Measurements from ENCODE around the gene BDNF. TPM values are rescaled to one million over a fixed set of nuclear protein-coding genes. Genes with fewer than 3 reads are reported as not detected.

The BDNF gene
- total RNA-seq, 1 donor from 2014 or later: 0.79 TPM

GRCh38 chr11:27716216-27716615 is 16.0 kb upstream of the BDNF start:
- no peak overlapping the region for H3K4me3 ChIP-seq (ENCODE audit: low read depth, low read length)
- no peak for FAIRE-seq
- no peaks in the 10 kb centered on the region for H3K36me3 ChIP-seq (ENCODE audit: control insufficient read depth, insufficient read depth, low read length)
- no peak for TF ChIP-seq CTCF (IDR thresholded peaks at IDR 0.05; ENCODE audit: insufficient read depth, low read length, severe bottlenecking)
- peaks cover 20% of the 10 kb centered on the region for H3K27me3 ChIP-seq (ENCODE audit: control insufficient read depth, insufficient read depth, low read length)
- DNase-seq (ENCODE audit: low read depth): no peak

- Histone ChIP-seq H3K27me3 (ENCODE audit: control insufficient read depth, insufficient read depth, low read length) (peaks cover 7% of the 10 kb centered on the region), H3K4me3 (ENCODE audit: low read depth, low read length) (no peak overlapping the region), H3K36me3 (ENCODE audit: control insufficient read depth, insufficient read depth, low read length) (no peaks in the 10 kb centered on the region)
- DNase-seq (ENCODE audit: low read depth) (no peak), FAIRE-seq (no peak)
- no peak for TF ChIP-seq CTCF (IDR thresholded peaks at IDR 0.05; ENCODE audit: insufficient read depth, low read length, severe bottlenecking)
Measured at GRCh38 chr11:27711725-27712124, 11.5 kb upstream of the BDNF start.

- H3K27me3 ChIP-seq (ENCODE audit: control insufficient read depth, insufficient read depth, low read length): peaks cover 7% of the 10 kb centered on the region
- FAIRE-seq (no peak), DNase-seq (ENCODE audit: low read depth) (no peak)
- H3K36me3 ChIP-seq (ENCODE audit: control insufficient read depth, insufficient read depth, low read length): no peaks in the 10 kb centered on the region
- no peak for TF ChIP-seq CTCF (IDR thresholded peaks at IDR 0.05; ENCODE audit: insufficient read depth, low read length, severe bottlenecking)
- H3K4me3 ChIP-seq (ENCODE audit: low read depth, low read length): no peak overlapping the region
Measured at GRCh38 chr11:27710536-27710935, 10.3 kb upstream of the BDNF start.

GRCh38 chr11:27707676-27708075 is 7.4 kb upstream of the BDNF start:
- TF ChIP-seq CTCF (IDR thresholded peaks at IDR 0.05; ENCODE audit: insufficient read depth, low read length, severe bottlenecking): no peak
- H3K27me3 ChIP-seq (ENCODE audit: control insufficient read depth, insufficient read depth, low read length): peaks cover 9% of the 10 kb centered on the region
- DNase-seq (ENCODE audit: low read depth) (no peak), FAIRE-seq (no peak)
- H3K36me3 ChIP-seq (ENCODE audit: control insufficient read depth, insufficient read depth, low read length): no peaks in the 10 kb centered on the region
- no peak overlapping the region for H3K4me3 ChIP-seq (ENCODE audit: low read depth, low read length)

GRCh38 chr11:27705873-27706820 is 5.9 kb upstream of the BDNF start:
- no peak for FAIRE-seq
- peak; percentile 68 for TF ChIP-seq CTCF (IDR thresholded peaks at IDR 0.05; ENCODE audit: insufficient read depth, low read length, severe bottlenecking)
- H3K27me3 ChIP-seq (ENCODE audit: control insufficient read depth, insufficient read depth, low read length): peaks cover 13% of the 10 kb centered on the region
- no peaks in the 10 kb centered on the region for H3K36me3 ChIP-seq (ENCODE audit: control insufficient read depth, insufficient read depth, low read length)
- peak; percentile 23 for DNase-seq (ENCODE audit: low read depth)
- H3K4me3 ChIP-seq (ENCODE audit: low read depth, low read length): no peak overlapping the region
